ENCODE data around the gene POLR1B.
A peak's percentile ranks its signal among the peaks of the same experiment; 100 is the strongest.
"Not testable (repeated sequence)": the region's sequence is repeated elsewhere in the genome, so short reads cannot be mapped to it uniquely, and the experiment has no call there.

The POLR1B gene

GRCh38 chr2:112602917-112603316 lies 60.7 kb downstream of the POLR1B start:
- DNase-seq, result no peak

GRCh38 chr2:112603731-112604130 lies 61.5 kb downstream of the POLR1B start:
- DNase-seq, result no peak

GRCh38 chr2:112604952-112605351 lies 62.7 kb downstream of the POLR1B start:
- DNase-seq, result no peak

GRCh38 chr2:112605926-112606325 lies 63.7 kb downstream of the POLR1B start:
- no peak for DNase-seq

GRCh38 chr2:112606547-112606946 lies 64.3 kb downstream of the POLR1B start:
- no peak for DNase-seq

- DNase-seq, result no peak
Observed at GRCh38 chr2:112607680-112608438, 65.6 kb downstream of the POLR1B start.

GRCh38 chr2:112609320-112609719 lies 67.1 kb downstream of the POLR1B start:
- DNase-seq, result not testable (repeated sequence)

- DNase-seq, result not testable (repeated sequence)
Observed at GRCh38 chr2:112612283-112612682, 70.0 kb downstream of the POLR1B start.

GRCh38 chr2:112614201-112614840 lies 72.1 kb downstream of the POLR1B start:
- no peak for DNase-seq

- no peak for DNase-seq
Observed at GRCh38 chr2:112615051-112615450, 72.8 kb downstream of the POLR1B start.

- DNase-seq, result not testable (repeated sequence)
Observed at GRCh38 chr2:112615798-112616197, 73.5 kb downstream of the POLR1B start.

GRCh38 chr2:112618383-112618782 lies 76.1 kb downstream of the POLR1B start:
- no peak for DNase-seq

- no peak for DNase-seq
Observed at GRCh38 chr2:112621790-112622527, 79.7 kb downstream of the POLR1B start.

GRCh38 chr2:112622528-112622849 lies 80.2 kb downstream of the POLR1B start:
- no peak for DNase-seq

- DNase-seq, result peak in 3 of 6 experiments; percentile 9 to 37 (median 10)
Observed at GRCh38 chr2:112623913-112624777, 81.9 kb downstream of the POLR1B start.

GRCh38 chr2:112625474-112626114 lies 83.3 kb downstream of the POLR1B start:
- no peak for DNase-seq

- peak; percentile 34 to 83 (median 58) for DNase-seq
Observed at GRCh38 chr2:112626604-112627059, 84.4 kb downstream of the POLR1B start.

All from stimulated activated naive CD4-positive, alpha-beta T cell (primary cell).